HL-60 (cell line): Measurements from ENCODE around the gene SEMA4G.

ENCODE experiments used
- DNase-seq, 2 experiments: peaks; one replicate each; pipeline ENCODE4 v3.0.0-alpha.2; 2010 to 2020; ENCODE audit warnings: low read depth in 1 of 2, low spot score in 1 of 2
- H3K27ac ChIP-seq: fragments of 250-450 bp; sonication (Bioruptor Pico); replicated peaks from 2 replicates; pipeline ENCODE4 v1.5.1; 2020; ENCODE audit warnings: mild to moderate bottlenecking, moderate library complexity
- H3K27me3 ChIP-seq: fragments of 250-450 bp; sonication (Bioruptor Pico); 2 replicates; pipeline ENCODE4 v1.5.1; 2021; ENCODE audit warnings: mild to moderate bottlenecking, moderate library complexity; ENCODE audit not compliant: insufficient read depth, poor library complexity, severe bottlenecking
- H3K4me3 ChIP-seq: replicated peaks from 2 replicates; pipeline ENCODE4 v1.5.1; 2011; ENCODE audit warnings: mild to moderate bottlenecking, control low read depth, low read length; ENCODE audit not compliant: insufficient read depth
- GABPA ChIP-seq: IDR thresholded peaks from 2 replicates; pipeline ENCODE4 v1.6.1; 2012; ENCODE audit warnings: low read depth
- POLR2AphosphoS5 ChIP-seq: IDR thresholded peaks from 2 replicates; pipeline ENCODE4 v1.6.1; 2012; ENCODE audit warnings: low read depth
- SPI1 ChIP-seq: IDR thresholded peaks from 2 replicates; pipeline ENCODE4 v1.6.1; 2012; ENCODE audit warnings: low read depth, mild to moderate bottlenecking, borderline replicate concordance
- TF ChIP-seq, protein P1 (sequence below): IDR thresholded peaks from 2 replicates; pipeline ENCODE4 v1.6.1; 2012; ENCODE audit warnings: low read depth; ENCODE audit not compliant: insufficient replicate concordance
- TF ChIP-seq, protein P2 (sequence below): IDR thresholded peaks from one replicate; pipeline ENCODE4 v1.5.1; 2011; ENCODE audit warnings: low read length, control low read depth, inconsistent platforms; ENCODE audit not compliant: insufficient read depth

SEMA4G gene

DNA sequence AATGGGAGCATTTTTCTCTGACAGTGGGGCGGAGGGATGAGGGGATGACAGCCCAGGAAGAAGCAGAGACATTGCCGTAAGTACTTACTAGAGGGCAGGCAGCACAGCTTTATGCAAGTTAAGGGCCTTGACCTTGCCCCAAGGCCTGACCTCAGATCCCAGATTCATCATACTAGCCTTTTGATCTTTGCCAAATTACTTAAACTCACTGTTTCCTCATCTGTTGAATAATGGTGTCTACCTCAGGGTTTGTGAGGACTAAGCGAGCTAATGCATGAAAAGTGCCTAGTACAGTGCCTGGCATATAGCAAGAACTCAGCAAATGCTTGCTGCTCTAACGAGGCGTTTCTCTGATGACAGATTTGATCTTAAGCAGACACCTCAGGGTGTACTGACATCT is 3.5 kb upstream of the SEMA4G start:
- H3K27ac ChIP-seq: no peak overlapping the region
- no peak for TF ChIP-seq SPI1
- no peak for TF ChIP-seq GABPA
- TF ChIP-seq POLR2AphosphoS5: no peak
- TF ChIP-seq, protein P1, sequence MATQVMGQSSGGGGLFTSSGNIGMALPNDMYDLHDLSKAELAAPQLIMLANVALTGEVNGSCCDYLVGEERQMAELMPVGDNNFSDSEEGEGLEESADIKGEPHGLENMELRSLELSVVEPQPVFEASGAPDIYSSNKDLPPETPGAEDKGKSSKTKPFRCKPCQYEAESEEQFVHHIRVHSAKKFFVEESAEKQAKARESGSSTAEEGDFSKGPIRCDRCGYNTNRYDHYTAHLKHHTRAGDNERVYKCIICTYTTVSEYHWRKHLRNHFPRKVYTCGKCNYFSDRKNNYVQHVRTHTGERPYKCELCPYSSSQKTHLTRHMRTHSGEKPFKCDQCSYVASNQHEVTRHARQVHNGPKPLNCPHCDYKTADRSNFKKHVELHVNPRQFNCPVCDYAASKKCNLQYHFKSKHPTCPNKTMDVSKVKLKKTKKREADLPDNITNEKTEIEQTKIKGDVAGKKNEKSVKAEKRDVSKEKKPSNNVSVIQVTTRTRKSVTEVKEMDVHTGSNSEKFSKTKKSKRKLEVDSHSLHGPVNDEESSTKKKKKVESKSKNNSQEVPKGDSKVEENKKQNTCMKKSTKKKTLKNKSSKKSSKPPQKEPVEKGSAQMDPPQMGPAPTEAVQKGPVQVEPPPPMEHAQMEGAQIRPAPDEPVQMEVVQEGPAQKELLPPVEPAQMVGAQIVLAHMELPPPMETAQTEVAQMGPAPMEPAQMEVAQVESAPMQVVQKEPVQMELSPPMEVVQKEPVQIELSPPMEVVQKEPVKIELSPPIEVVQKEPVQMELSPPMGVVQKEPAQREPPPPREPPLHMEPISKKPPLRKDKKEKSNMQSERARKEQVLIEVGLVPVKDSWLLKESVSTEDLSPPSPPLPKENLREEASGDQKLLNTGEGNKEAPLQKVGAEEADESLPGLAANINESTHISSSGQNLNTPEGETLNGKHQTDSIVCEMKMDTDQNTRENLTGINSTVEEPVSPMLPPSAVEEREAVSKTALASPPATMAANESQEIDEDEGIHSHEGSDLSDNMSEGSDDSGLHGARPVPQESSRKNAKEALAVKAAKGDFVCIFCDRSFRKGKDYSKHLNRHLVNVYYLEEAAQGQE: no peak
- TF ChIP-seq, protein P2, sequence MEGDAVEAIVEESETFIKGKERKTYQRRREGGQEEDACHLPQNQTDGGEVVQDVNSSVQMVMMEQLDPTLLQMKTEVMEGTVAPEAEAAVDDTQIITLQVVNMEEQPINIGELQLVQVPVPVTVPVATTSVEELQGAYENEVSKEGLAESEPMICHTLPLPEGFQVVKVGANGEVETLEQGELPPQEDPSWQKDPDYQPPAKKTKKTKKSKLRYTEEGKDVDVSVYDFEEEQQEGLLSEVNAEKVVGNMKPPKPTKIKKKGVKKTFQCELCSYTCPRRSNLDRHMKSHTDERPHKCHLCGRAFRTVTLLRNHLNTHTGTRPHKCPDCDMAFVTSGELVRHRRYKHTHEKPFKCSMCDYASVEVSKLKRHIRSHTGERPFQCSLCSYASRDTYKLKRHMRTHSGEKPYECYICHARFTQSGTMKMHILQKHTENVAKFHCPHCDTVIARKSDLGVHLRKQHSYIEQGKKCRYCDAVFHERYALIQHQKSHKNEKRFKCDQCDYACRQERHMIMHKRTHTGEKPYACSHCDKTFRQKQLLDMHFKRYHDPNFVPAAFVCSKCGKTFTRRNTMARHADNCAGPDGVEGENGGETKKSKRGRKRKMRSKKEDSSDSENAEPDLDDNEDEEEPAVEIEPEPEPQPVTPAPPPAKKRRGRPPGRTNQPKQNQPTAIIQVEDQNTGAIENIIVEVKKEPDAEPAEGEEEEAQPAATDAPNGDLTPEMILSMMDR: no peak

DNA sequence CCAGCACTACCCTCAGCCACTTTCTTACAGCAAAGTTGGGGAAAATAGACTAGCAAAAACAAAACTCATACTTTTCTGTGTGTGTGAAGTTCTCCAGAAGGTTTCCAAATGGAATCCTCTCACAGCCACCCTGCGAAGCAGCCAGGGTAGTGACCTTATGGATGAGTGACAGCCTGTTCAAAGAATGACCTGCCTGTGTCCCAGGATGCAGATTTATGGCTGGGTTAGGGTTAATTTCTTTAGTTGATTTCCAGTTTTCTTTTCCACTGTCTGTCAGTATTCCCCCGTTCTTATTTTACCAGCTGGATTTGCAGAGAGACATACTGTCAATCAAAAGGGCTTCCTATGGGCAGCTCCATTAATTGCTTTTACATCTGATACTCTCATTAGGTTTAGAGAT is 2.4 kb upstream of the SEMA4G start:
- no peak for DNase-seq
- Histone ChIP-seq H3K27ac (no peak overlapping the region), H3K27me3 (no peaks in the 10 kb centered on the region), H3K4me3 (no peak overlapping the region)
- no peak for TF ChIP-seq POLR2AphosphoS5
- TF ChIP-seq, protein P1: no peak
- TF ChIP-seq GABPA: no peak
- TF ChIP-seq, protein P2: no peak
- TF ChIP-seq SPI1: no peak

More for the DNA sequence above, 3.5 kb upstream of the SEMA4G start:
- DNase-seq: no peak
- H3K27me3 ChIP-seq: no peaks in the 10 kb centered on the region
- no peak overlapping the region for H3K4me3 ChIP-seq

DNA sequence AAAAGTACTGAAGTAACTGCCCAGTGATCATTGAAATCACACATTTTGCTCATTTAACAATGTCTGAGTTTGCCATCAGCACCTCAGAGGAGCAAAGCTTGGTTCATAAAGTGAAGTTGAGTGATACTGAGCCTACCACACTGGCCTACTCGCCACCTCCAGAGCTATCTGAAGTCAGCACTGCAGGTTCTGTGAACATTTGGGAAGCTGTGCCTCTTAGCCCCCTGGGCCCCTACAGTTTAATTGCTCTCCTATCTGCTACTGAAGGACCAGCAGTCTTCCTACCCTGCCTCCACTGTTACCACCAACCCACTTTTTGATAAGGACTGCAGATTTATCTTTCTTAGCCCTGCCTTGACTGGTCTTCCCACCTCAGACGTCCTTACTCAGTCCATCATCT is 2.0 kb upstream of the SEMA4G start:
- Histone ChIP-seq H3K4me3 (no peak overlapping the region), H3K27ac (no peak overlapping the region), H3K27me3 (no peaks in the 10 kb centered on the region)
- TF ChIP-seq, protein P1: no peak
- TF ChIP-seq, protein P2: no peak
- TF ChIP-seq GABPA (no peak), SPI1 (no peak), POLR2AphosphoS5 (no peak)
- no peak for DNase-seq
